DMS 273 treated with DMSO at 0.1 percent for 48 hours (cell line): Measurements from ENCODE around the gene IZUMO2.

Source experiments
- DNase-seq: peaks from one replicate; lab custom pipeline; 2025; lab: John Stamatoyannopoulos, UW

The IZUMO2 gene

DNA sequence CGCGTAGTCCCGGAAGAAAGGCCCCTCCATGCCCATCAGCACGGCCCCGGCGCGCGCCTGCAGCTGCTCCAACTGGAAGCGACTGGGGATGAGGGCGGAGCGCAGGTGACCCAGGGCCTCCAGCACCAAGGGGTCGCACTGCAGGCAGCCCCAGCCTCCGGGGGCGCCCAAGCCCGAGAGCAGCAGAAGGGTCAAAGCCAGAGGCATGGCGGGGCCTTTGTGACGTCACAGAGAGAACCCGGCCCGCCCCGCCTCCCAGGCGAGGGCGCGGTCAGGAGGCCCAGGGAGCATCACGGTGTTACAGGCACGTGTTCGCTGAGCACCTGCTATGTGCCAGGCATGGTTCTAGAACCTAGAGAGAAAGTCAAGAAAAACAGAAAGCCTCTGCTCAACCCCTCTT lies at the start of gene IZUMO2:
Gene IZUMO2 (minus strand): TSS at position 294 of the 400 bp plus-strand sequence. CDS start 87 bp downstream, at position 207.
- no peak for DNase-seq

DNA sequence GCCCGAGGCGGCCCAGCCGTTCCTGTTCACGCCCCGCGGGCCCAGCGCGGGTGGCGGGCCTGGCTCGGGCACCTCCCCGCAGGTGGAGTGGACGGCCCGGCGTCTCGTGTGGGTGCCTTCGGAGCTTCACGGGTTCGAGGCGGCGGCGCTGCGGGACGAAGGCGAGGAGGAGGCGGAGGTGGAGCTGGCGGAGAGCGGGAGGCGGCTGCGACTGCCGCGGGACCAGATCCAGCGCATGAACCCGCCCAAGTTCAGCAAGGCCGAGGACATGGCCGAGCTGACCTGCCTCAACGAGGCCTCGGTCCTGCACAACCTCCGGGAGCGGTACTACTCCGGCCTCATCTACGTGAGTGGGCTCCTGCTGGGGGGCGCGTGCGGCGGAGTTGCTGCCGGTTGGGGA lies 47.3 kb upstream of the IZUMO2 start:
- no peak for DNase-seq

DNA sequence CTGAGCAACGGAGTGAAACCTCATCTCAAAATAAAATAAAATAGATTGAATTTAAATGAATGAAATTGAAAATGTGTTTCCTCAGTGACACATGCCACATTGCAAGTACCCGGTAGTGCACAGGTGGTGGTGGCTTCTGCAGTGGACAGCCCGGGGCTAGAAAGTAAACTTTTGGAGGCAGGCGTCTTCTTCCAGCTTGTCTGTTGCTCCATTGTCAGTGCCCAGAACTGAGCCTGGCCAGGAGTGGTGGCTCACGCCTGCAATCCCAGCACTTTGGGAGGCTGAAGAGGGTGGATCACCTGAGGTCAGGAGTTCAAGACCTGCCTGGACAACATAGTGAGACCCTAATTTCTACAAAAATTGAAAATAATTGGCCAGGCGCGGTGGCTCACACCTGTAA lies 46.0 kb upstream of the IZUMO2 start:
- no peak for DNase-seq

DNA sequence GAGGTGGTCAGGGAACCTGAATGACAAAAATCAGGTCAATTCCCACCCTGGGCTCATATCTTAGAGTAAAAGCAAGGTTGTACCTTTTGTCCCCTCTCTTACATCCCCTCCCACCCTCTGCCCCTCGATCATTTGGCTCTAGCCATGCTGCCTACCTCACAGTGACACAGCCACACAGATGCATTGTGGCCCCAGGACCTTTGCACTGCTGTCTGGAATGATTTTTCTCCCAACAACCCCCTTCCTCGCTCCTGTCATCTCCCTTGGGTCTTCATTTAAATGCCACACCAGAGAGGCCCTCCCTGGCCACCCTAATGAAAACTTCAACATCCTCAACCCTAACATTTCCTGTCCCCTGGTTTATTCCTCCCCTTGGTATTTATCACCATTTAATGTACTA lies 44.6 kb upstream of the IZUMO2 start:
- DNase-seq = no peak

DNA sequence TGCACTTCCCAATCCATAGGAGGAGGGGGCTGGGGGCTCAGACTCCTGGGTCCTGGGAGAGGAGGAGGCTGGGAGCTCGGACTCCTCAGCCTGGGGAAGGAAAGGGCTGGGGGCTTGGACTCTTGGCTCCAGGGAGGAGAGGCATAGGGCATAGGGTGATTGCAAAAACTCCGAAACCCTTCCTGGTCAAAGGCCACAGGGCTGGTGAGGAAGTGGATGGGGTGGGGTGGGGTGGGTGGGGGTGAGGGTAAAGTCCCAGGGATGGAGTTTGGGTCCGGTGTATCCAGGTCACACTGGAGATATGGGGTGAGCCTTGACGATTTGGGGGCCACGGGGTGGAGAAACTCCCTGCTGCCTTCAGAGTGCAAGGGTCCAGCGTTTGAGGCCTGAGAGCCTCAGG lies 43.1 kb upstream of the IZUMO2 start:
- no peak for DNase-seq

DNA sequence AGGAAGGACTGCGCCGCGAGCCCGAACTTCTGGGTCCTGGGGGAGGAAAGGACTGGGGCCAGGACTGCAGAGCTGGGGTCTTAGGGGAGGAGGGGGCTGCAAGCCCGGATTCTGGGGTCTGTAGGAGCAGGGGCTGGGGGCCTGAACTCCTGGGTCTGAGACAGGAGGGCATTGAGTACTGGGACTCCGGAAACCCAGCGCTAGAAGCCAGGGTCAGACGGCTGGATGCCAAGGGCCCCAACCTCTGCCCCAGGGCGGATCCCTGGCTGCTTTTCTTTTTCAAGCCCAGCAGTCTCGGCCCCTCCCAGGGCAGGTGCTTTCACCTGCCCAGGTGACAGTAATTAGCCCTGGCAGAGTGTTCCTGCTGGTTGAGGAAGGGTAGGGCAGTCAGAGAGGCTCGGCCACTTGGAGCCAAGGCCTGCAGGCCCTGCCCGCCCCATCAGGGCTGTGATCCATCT lies 42.6 kb upstream of the IZUMO2 start:
- no peak for DNase-seq

DNA sequence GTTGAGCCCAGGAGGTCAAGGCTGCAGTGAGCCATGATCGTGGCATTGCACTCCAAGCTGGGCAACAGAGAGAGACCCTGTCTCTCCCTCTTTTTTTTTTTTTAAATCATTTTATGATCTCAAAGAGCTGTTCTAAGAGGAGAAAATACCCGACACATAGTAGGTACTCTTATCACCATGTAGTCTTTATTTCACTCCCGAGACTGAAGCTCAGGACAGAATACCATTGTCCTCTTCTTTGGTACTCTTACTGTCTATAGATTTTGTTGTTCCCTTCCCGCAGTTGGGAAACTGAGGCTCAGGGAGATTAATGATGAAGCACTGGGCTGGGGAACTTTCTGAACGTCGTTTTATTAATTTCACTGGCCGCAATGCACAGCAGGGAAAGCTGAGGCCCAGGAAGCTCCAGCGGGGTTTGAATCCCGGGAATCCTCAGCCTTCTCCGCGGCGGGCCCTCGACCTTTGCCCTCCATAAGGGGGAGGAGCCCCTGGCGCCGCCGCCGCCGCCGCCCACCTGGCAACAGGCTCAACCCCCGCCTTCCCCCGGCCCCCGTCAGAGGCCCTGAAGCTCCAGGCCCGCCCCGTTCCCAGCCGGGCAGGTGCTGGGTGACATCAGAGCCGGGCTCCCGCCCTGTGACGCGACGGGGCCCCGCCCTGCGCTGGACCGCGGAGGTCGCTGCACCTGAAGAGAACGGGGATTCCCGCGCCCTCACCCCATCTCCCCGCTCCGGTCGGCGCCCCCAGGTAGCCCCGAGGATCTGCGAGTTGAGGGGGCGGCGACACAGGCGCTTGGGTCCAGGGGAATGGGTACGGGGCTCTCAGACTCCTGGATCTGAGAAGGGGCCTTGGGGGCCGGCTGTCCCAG lies 42.0 kb upstream of the IZUMO2 start:
- DNase-seq = no peak

DNA sequence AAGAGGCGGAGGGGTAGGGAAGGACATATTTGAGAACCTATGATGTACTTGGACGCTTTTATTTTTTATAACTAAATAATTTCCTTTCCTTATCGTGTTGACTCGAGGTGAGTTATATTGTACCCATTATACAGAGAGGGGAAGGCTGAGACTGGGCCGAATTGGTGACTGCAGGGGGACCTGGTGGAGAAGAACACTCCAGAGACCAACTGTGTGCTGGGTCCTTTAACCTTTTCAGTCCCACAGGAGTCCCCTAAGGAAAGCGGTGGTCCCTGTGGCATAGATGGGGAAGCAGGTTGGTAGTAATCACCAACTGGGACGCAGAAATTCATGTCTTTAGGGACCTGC lies 41.0 kb upstream of the IZUMO2 start:
- DNase-seq = no peak

DNA sequence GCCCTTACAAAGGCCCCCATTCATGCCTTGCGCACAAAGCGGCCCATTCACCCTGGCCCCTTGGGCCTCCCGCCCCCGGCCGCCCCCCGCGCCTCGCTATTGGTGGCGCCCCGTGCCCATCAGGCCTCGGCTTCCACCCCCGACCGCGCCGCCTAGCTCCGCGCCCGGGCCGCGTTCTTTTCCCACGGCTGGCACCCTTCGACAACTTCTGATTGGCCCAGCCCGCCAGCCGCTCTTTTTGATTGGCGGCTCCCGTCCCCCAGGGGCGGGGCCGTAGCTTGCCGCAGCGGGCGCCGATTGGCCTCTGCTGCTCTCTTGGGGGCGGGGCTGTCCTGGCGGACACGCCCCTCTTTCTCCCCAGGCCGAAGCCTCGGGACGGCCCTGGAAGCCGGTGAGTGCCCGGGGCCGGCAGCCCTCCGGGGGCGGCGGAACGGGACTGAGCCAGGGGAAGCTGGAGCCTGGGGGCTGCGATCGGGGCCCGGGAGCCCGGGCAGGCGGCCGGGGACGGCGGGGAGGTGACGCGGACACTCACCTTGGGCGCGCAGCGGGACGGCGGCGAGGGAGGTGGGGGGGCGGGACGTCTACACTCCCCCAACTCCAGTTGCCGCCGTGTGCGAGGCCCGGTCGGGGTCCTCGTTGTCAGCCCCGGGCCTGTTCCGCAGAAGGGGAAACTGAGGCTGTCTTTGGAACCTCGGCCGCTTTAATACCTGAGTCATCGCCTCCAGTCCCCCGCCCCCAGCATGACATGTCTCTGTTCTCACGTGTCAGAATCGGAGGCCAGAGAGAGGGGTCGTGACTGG lies 40.4 kb upstream of the IZUMO2 start, which contains the start of gene MYH14:
Gene MYH14 (plus strand): TSS at position 342 of the 800 bp plus-strand sequence. CDS start 6,744 bp downstream, outside the sequence.
- no peak for DNase-seq

DNA sequence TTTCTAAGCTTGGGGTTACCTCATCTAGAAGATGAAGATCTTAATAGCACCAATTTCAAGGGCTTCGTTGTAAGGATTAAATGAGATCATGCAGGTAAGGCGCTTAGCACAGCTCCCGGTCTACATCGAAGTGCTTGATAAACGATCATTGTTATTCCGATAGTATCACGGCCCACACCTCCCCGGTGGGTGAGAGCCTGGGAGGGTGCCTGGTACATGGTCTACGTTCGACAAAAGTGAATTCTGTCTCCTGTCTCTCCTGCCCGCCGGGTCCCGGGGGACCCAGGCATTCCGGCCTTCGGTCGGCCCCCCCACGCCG lies 39.8 kb upstream of the IZUMO2 start:
- no peak for DNase-seq

DNA sequence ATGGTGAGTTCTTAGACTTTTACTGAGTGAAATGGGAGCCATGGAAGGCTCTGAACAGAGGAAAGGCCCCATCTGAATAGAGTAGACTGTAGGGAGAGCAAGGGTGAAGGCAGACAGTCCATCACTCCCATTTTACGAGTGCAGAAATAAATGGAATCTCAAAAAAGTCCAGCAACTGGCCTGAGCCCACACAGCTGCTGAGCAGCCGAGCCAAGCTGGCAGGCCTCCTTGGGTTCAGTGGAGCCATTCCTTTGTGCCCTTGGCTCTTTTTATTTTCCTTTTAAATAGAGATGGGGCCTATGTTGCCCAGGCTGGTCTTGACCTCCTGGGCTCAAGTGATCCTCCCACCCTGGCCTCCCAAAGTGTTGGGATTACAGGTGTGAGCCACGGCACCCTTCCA lies 39.3 kb upstream of the IZUMO2 start:
- DNase-seq = no peak

DNA sequence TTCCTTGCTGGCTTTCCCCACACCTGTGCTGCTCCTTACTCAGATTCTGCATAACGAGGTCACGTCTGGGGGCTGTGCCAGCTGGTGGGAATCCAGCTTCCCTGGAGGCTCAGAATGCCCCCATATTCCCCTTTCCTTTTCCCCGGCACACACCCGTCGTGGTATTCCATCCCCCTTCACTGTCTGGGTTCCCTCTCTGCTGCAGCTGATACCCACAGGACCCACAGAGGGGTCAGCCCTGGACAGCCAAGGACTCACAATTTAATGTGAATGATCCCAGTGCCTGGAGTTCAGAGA lies 36.1 kb upstream of the IZUMO2 start:
- DNase-seq = no peak

DNA sequence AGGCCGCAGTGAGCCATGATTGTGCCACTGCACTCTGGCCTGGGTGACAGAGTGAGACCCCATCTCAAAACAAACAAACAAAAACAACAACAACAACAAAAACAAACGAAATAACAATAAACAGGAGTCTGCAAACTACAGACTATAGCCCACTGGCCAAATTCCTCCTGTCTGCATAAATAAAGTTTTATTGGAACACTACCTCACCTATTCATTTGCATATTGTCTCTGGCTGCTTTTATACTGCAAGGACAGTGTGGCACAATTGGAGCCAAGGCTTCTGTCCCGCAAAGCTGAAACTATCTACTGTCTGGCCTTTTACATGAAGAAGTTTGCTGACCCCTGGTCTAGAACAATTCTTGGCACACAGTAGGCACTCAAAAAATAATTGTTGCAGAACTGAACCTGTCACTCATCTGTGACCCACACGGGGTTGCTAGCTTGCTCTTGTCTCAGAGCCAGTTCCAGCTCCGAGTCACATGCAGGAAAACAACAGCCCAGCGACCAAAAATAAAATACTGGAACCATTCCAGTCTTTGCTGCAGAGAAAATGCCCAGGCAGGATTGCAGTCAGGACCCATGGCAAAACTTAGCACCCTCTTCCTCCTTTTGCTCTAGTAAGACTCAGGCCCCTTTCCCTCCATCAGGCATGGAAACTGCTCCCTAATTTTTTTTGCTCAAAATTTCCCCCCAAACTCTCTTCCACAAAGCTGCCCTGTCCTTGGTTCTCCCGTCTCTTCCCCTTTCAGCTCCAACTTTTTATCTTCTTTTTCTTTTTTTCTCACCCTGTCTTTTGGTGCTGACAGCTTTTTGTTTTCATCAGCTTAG lies 35.6 kb upstream of the IZUMO2 start:
- DNase-seq = no peak

DNA sequence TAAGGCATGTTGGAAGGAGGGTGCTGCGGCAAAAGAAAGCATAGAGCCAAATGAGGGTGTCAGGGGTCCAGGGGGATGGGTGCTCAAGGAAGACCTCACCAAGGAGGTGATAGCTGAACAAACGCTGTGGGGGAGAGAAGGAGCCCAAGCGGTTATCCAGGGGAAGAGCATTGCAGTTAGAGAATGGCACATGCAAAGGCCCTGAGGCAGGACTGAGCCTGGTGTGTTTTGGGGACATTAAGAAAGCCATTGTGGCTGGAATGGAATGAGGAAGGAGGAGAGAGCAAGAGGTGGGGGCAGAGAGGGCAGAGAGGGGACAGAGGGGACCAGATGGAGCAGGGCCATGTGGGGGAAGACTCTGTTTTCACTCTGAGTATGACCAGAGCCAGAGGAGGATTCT lies 34.3 kb upstream of the IZUMO2 start:
- no peak for DNase-seq

DNA sequence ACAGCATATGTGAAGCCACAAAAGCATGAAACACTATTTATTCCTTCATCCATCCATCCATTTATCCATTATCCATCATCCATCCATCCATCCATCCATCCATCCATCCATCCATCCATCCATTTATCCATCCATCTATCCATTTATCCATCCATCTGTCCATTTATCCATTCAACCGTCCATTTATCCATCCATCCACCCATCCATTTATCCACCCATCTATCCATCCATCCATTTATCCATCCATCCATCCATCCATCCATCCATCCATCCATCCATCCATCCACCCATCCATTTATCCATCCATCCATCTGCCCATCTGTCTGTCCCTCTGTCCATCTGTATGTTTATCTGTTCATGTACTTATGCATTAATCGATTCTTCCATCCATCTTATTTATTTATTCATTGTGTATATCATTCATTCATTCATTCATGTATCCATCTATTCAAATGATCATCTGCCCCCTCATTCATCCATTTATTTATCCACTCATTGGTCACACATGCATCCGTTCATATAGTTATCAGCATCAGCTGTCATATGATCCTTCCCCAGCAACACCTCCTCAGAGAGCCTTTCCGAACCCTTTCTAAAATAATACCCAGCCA lies 33.3 kb upstream of the IZUMO2 start:
- no peak for DNase-seq

DNA sequence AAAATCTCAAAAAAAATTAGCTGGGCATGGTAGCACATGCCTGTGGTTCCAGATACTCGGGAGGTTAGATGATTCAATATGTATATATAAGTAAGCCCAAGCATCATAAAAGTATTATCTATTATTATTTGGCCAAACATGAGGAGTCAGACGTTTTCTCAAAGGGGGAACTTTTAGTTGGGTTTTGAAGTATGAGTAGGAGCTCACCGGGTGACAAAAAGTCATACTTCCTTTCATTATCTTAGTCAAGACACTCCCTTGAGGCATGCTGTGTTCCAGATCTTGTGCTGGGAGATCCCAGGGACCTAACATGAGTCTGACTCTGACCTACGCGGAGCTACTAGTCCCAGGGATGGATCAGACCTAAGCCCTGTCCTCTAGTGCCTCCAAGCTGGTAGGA lies 32.1 kb upstream of the IZUMO2 start:
- DNase-seq = no peak

DNA sequence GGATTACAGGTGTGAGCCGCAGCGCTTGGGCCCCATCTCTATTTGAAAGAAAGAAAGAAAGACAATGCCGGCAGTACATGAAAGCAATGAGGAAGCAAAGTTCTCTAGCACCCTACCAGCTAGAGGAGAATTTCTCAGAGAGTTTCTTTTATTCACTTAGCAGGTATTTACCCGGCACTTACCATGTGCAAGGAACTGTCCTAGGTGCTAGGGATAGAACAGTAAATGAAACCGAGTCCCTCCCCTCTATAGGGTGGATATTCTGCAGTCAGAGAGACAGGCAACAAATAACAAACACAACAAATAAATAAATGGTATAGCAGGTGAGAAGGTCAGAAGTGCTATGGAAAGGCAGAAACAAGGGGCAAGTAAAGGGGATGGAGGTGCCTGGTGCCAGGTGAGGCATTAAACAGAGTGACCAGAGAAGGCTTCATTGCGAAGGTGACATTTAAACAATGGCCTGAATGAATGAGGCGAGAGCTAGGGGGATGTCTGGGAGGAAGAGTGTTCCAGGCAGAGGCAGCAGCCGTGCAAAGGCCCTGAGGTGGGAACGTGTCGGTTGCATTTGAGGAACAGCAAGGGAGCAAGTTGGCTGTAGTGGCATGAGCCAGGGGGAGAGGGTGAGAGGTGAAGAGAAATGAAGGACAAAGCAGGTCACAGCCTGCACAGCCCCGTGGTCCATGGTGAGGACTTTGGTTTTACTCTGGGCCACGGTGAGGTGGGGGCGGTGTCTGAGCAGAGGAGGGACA lies 29.6 kb upstream of the IZUMO2 start:
- no peak for DNase-seq

DNA sequence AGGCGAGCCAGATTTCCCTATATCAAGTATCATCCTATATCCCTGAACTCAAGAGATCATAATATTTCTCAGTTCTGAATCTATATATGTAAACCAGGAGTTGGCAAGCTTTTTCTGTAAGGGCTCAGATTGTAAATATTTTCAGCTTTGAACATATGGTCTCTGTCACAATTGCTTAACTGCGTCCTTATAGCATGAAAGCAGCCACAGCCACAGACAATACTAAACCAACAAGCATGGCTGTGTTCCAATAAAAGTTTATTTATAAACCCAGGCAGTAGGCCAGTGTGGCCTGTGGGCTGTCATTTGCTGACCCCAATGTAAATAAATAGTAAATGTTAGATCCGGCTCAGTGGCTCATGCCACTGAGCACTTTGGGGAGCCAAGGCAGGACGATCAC lies 28.1 kb upstream of the IZUMO2 start:
- no peak for DNase-seq

DNA sequence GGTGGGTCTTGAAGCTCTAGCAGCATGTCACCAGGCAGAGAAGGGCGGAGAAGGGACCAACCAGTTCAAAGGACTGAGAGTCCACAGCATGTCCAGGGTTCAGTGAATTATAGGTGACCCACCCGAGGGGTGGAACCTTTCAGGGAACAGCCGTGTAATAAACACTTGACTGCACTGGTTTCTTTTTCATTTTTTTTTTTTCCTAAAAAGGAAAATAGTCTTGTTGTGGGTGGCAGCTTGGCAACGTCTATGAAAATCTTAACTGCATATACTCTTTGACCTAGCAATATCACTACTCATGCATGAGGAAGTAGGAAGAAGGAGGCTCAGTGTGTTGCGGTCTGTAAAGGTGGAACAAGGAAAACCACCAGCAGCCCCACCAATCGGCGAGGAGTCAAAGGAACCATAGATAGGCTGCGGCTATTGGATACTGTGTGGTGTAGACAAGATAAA lies 27.4 kb upstream of the IZUMO2 start:
- DNase-seq = no peak

DNA sequence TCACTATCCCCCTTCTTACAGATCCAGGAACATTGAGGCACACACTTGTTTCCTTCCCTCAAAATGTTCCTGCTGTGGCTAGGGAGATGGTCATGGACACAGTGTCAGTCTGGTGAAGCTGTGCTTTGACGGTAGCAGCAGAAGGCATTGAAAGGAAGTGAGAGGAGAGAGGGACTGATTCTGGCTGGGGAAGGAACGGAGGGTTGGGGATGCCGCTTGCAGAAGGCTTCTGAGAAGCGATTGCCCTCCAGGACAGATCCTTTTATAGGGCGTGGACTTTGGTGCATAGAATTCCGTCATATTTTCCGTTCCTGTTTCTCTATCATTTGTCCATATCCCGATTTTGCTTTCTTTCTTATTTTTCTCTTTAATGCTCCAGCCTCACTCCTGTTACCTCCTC lies 26.2 kb upstream of the IZUMO2 start:
- DNase-seq = no peak

DNA sequence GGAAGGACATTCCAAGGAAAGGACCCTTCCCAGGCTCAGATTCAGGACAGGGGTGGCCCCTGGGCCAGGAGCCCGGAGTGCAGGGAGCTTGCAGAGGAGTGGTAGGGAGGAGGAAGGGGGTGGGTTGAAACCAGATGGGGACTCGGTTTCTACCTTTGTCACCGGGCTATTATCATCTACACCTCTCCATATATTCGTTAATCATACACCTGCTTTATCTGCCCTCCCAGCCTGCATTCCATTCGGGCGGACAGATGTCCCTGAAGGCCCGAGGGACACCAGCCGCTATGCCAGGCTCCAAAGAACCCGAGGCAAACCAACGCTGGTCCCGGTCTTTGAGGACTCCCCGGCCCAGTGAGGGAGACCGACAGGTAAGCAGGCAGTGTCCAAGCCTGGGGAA lies 24.9 kb upstream of the IZUMO2 start:
- DNase-seq = no peak
